Peyer's patch (tissue), 4 donors: ENCODE data around the gene TMOD2. TPM values are rescaled to one million over a fixed set of nuclear protein-coding genes. Genes with fewer than 3 reads are reported as not detected.

Source experiments
- DNase-seq, 3 donors: peaks; one replicate each; pipeline ENCODE4 v3.0.0-alpha.2; 2017 to 2019
- H3K27ac ChIP-seq, 4 donors: fragments of 200-600 bp; sonication (generic); one replicate each; pipeline ENCODE4 v1.5.1; 2016 to 2019
- H3K27me3 ChIP-seq, 2 donors: fragments of 200-600 bp; sonication (generic); one replicate each; pipeline ENCODE4 v1.5.1; 2019
- H3K36me3 ChIP-seq, 3 donors: fragments of 200-600 bp; sonication (generic); one replicate each; pipeline ENCODE4 v1.5.1; 2016 to 2019
- H3K4me1 ChIP-seq, 4 donors: fragments of 200-600 bp; sonication (generic); one replicate each; pipeline ENCODE4 v1.5.1; 2016 to 2019
- H3K4me3 ChIP-seq, 4 donors: fragments of 200-600 bp; sonication (generic); 1 replicate in 3 of 4; 2 replicates in 1 of 4; pipeline ENCODE4 v1.5.1; 2016 to 2019; ENCODE audit warnings: mild to moderate bottlenecking in 1 of 4
- H3K9me3 ChIP-seq, 4 donors: fragments of 200-600 bp; sonication (generic); one replicate each; pipeline ENCODE4 v1.5.1; 2016 to 2019; ENCODE audit warnings: mild to moderate bottlenecking in 1 of 4
- POLR2A ChIP-seq, 2 donors: fragments of 450-650 bp; IDR thresholded peaks; one replicate each; pipeline ENCODE4 v1.5.1; 2017; ENCODE audit warnings: antibody characterized with exemption in 2 of 2, mild to moderate bottlenecking in 2 of 2, moderate library complexity in 2 of 2
- total RNA-seq, 4 donors: library from RNA; depleted of rRNA; stranded (reverse); fragments of >200 nt; gene quantifications; one replicate each; pipeline ENCODE4 v1.1.0, GENCODE V29; 2016
- TF ChIP-seq, protein P1 (sequence below), 6 experiments: fragments of 450-650 bp in 4 of 6; fragments of 200-600 bp in 2 of 6; sonication (generic) in 1 of 6; IDR thresholded peaks; one replicate each; pipeline ENCODE4 v1.5.1; 2017 to 2019; ENCODE audit warnings: antibody characterized with exemption in 6 of 6, mild to moderate bottlenecking in 3 of 6, moderate library complexity in 1 of 6

Gene TMOD2
- total RNA-seq, 4 donors from 2014 or later, result 4.0 to 25.6 (median 6.6) TPM

DNA sequence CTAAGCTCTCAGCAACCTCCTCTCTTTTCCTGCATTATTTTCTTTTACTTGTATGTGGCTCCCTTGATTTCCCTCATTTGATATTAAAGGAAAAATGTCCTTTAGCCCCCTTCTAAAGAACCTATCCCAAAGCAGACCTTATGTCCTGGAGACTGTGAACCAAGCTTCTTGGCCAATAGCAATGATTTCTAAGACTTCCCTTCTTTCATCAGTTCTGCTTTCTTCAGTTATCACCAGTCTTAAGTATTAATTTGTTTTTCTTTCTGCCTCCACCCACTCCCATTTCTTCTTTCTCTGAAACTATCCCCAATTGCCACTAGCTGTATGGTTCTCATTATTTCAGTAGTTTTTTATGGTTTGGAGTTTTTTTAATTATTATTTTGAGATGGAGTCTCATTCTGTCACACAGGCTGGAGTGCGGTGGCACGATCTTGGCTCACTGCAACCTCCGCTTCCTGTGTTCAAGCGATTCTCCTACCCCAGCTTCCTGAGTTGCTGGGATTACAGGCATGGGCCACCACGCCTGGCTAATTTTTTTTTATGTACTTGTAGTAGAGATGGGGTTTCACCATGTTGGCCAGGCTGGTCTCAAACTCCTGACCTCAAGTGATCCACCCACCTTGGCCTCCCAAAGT, 90.1 kb downstream of the TMOD2 start:
- DNase-seq, result no peak
- no peak overlapping the region for H3K4me3 ChIP-seq
- H3K4me1 ChIP-seq, result peaks cover 0 to 50% (median 13%) of the 10 kb centered on the region in 4 donors
- H3K27ac ChIP-seq, result peak overlapping the region in 1 of 4 donors; percentile 25
- no peaks in the 10 kb centered on the region for H3K36me3 ChIP-seq
- H3K27me3 ChIP-seq, result no peaks in the 10 kb centered on the region
- no peaks in the 10 kb centered on the region for H3K9me3 ChIP-seq
- TF ChIP-seq POLR2A (IDR thresholded peaks at IDR 0.05), result no peak
- TF ChIP-seq, protein P1, sequence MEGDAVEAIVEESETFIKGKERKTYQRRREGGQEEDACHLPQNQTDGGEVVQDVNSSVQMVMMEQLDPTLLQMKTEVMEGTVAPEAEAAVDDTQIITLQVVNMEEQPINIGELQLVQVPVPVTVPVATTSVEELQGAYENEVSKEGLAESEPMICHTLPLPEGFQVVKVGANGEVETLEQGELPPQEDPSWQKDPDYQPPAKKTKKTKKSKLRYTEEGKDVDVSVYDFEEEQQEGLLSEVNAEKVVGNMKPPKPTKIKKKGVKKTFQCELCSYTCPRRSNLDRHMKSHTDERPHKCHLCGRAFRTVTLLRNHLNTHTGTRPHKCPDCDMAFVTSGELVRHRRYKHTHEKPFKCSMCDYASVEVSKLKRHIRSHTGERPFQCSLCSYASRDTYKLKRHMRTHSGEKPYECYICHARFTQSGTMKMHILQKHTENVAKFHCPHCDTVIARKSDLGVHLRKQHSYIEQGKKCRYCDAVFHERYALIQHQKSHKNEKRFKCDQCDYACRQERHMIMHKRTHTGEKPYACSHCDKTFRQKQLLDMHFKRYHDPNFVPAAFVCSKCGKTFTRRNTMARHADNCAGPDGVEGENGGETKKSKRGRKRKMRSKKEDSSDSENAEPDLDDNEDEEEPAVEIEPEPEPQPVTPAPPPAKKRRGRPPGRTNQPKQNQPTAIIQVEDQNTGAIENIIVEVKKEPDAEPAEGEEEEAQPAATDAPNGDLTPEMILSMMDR (IDR thresholded peaks at IDR 0.05), result no peak

- Histone ChIP-seq H3K36me3 (no peaks in the 10 kb centered on the region), H3K27me3 (no peaks in the 10 kb centered on the region), H3K4me1 (peaks cover 0 to 50% (median 15%) of the 10 kb centered on the region in 4 donors), H3K4me3 (no peak overlapping the region), H3K9me3 (no peaks in the 10 kb centered on the region), H3K27ac (peak overlapping the region in 1 of 4 donors; percentile 63)
- DNase-seq, result no peak
- TF ChIP-seq, protein P1 (IDR thresholded peaks at IDR 0.05), result no peak
- no peak for TF ChIP-seq POLR2A (IDR thresholded peaks at IDR 0.05)
These were observed 90.9 kb downstream of the TMOD2 start for GRCh38 chr15:51842265-51842664.

- H3K27me3 ChIP-seq, result no peaks in the 10 kb centered on the region
- peak in 1 of 3 donors; percentile 64 for DNase-seq
- peaks cover 0 to 41% (median 12%) of the 10 kb centered on the region in 4 donors for H3K4me1 ChIP-seq
- no peak overlapping the region for H3K4me3 ChIP-seq
- no peaks in the 10 kb centered on the region for H3K36me3 ChIP-seq
- no peak for TF ChIP-seq POLR2A (IDR thresholded peaks at IDR 0.05)
- TF ChIP-seq, protein P1 (IDR thresholded peaks at IDR 0.05), result no peak
- no peaks in the 10 kb centered on the region for H3K9me3 ChIP-seq
- peak overlapping the region in 3 of 4 donors; percentile 3 to 63 (median 10) for H3K27ac ChIP-seq
These were observed 91.7 kb downstream of the TMOD2 start for GRCh38 chr15:51842852-51843737.

DNA sequence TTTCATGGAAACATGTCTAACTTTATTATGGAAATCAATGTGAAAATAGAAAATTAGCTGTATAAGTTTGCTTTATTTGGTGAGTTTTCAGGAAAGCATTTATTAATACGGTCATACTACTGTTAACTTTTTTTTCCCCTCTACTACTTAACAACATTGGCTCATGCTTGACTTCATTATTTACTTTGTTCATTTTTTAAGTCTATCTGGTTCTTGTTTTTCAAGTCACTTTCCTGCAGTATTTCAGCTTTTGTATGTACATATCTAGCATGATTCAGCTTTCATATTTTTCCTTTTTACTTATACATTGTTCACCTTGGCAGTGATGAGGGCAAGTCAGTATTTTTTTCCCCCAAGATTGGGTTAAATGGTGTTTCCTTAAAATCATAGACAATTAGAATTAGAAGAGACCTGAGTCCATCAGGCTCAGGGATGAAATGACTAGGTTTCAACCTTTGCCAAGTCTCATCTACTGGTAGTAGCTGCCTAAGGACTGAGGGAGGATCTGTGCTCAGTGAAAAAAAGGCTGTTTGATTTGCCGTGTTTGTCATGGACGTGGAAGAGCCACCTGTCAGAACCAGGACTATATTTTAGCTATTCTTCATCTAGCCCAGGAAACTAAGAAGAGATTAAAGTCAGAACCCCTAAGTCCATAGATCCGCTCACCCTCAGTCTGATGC, 93.5 kb downstream of the TMOD2 start:
- no peak for DNase-seq
- Histone ChIP-seq H3K4me1 (peaks cover 0 to 38% (median 12%) of the 10 kb centered on the region in 4 donors), H3K9me3 (no peaks in the 10 kb centered on the region), H3K36me3 (no peaks in the 10 kb centered on the region), H3K27ac (peak overlapping the region in 1 of 4 donors; percentile 2), H3K4me3 (no peak overlapping the region), H3K27me3 (no peaks in the 10 kb centered on the region)
- TF ChIP-seq POLR2A (IDR thresholded peaks at IDR 0.05), result no peak
- TF ChIP-seq, protein P1 (IDR thresholded peaks at IDR 0.05), result no peak

GRCh38 chr15:51846066-51846462, 94.7 kb downstream of the TMOD2 start:
- no peaks in the 10 kb centered on the region for H3K36me3 ChIP-seq
- no peak overlapping the region for H3K4me3 ChIP-seq
- H3K27me3 ChIP-seq, result no peaks in the 10 kb centered on the region
- DNase-seq, result no peak
- TF ChIP-seq POLR2A (IDR thresholded peaks at IDR 0.05), result no peak
- TF ChIP-seq, protein P1 (IDR thresholded peaks at IDR 0.05), result no peak
- no peaks in the 10 kb centered on the region for H3K9me3 ChIP-seq
- H3K27ac ChIP-seq, result peak overlapping the region in 2 of 4 donors; percentile 16 to 22
- H3K4me1 ChIP-seq, result peaks cover 0 to 38% (median 12%) of the 10 kb centered on the region in 4 donors
